Measurements from ENCODE around the gene NCOA1.
"Not testable (repeated sequence)": the region's sequence is repeated elsewhere in the genome, so short reads cannot be mapped to it uniquely, and the experiment has no call there.

Gene NCOA1

DNA sequence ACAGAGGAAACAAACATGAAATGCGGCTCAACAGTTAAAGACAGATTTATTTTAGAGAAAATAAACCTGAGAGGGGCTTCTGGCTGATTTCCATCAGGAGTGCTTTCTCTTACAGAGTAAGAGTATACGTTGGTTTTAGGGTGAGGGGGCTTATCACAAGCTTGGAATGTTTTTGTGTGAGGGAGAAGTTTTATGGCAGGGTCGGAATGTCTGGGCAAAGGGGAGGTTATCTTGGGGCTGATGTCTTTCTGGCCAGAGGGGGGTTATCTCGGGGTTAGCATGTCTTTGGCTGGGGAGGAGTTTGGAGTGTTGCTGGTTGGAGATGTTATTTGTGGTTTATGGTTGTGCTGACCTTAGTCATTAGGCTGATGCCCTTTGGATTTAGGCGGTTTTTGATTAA, 280.0 kb downstream of the NCOA1 start:
- in situ Hi-C loops (cut with HindIII; ENCODE audit: low sequenced_read_pairs), result no loop called here

GRCh38 chr2:24771764-24772586, 280.9 kb downstream of the NCOA1 start:
- in situ Hi-C loops (cut with HindIII; ENCODE audit: low sequenced_read_pairs), result no loop called here

- in situ Hi-C loops (cut with HindIII; ENCODE audit: low sequenced_read_pairs), result no loop called here
Measured at GRCh38 chr2:24774373-24774772, 283.3 kb downstream of the NCOA1 start.

DNA sequence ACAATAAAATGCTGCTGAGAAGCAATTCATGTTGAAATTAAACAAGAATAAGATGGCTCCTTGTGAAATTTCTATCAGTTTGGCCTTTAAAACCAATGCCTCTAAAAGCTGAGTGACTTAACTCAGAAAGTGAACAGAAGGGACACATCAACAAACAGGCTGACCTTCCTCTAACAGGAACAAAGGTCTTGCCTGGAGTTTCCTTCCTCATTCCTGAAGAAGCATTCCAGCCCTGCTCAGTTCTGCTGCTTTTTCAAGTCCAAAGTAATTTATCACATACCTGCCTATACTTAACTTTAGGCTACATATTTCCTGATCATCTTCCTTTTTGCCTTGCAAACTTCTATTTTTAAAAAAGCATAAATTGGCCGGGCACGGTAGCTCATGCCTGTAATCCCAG, 288.1 kb downstream of the NCOA1 start:
- in situ Hi-C loops (cut with HindIII; ENCODE audit: low sequenced_read_pairs), result no loop called here

GRCh38 chr2:24783641-24784040, 292.6 kb downstream of the NCOA1 start:
- in situ Hi-C loops (cut with HindIII; ENCODE audit: low sequenced_read_pairs), result no loop called here

DNA sequence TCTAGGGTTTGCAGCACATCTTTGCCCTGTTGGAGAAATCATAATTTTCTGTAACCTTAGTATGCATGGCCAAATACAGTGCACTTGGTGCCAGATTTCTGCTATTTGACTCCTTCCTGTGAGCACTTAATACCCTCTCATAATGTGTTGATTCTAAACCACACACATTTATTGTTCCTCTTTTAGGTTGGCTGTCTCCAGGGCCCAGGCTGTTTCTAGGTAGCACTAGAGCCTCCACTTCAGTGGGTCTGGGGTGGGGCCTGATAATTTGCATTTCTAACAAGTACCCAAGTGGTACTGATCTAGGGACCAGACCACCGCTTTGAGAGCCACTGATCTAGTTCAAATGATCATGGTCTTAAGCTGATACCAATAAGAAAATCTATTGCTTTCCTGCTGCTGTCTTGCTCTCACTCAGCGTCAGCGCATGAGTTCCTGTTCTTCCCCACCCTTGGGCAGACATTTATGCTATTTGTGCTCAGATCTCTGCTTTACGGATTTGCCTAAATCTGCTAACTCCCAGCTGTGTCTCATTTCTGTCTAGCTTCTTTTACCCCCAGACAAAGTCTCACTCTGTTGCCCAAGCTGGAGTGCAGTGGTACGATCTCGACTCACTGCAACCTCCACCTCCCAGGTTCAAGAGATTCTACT, 294.7 kb downstream of the NCOA1 start:
- in situ Hi-C loops (cut with HindIII; ENCODE audit: low sequenced_read_pairs), result no loop called here

- in situ Hi-C loops (cut with HindIII; ENCODE audit: low sequenced_read_pairs), result no loop called here
Measured at GRCh38 chr2:24787532-24787931, 296.5 kb downstream of the NCOA1 start.

DNA sequence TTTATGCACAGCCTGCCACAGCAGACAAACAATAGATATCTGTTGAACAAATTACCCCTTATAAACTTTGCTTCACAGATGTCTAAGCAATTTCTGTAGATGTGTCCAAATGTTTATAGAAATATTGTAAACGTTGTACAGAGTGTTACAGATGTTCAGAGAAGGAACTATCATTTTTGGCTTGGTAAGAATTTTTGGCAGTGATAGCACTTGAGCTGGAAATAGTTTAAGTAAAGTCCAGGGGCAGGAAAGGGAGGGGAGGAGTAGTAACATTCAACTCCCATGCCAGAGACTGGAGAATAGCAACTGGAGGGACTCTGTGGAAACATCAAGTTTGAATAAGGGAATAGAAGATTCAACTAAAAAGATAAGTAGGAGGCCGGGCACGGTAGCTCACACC, 297.8 kb downstream of the NCOA1 start:
- in situ Hi-C loops (cut with HindIII; ENCODE audit: low sequenced_read_pairs), result no loop called here

- in situ Hi-C loops (cut with HindIII; ENCODE audit: low sequenced_read_pairs), result no loop called here
Measured at GRCh38 chr2:24791452-24791851, 300.4 kb downstream of the NCOA1 start.

DNA sequence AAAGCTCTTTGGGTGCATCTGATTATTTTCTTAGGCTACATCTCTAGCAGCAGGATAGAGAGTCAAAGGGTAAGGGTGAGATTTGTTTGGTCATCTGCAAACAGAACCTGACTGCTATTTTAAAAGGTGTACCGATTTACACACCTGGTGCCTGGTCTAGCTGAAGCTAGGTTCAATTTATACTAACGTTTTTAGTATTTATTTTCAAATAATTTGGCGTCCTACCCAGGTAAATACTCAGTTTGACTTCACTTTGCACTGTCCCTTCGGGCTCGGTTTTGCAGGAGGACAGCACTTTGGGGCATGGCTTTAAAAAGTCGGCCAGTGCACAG, 301.5 kb downstream of the NCOA1 start:
- in situ Hi-C loops (cut with HindIII; ENCODE audit: low sequenced_read_pairs), result no loop called here

- in situ Hi-C loops (cut with HindIII; ENCODE audit: low sequenced_read_pairs), result no loop called here
Measured at GRCh38 chr2:24792874-24793760, 302.1 kb downstream of the NCOA1 start, which contains the start of the genes CENPO and PTRHD1. CENPO (plus strand) TSS chr2:24793425; CDS start chr2:24793920, 495 bp downstream. PTRHD1 (minus strand) TSS chr2:24793391; CDS start chr2:24793377, 14 bp downstream.

DNA sequence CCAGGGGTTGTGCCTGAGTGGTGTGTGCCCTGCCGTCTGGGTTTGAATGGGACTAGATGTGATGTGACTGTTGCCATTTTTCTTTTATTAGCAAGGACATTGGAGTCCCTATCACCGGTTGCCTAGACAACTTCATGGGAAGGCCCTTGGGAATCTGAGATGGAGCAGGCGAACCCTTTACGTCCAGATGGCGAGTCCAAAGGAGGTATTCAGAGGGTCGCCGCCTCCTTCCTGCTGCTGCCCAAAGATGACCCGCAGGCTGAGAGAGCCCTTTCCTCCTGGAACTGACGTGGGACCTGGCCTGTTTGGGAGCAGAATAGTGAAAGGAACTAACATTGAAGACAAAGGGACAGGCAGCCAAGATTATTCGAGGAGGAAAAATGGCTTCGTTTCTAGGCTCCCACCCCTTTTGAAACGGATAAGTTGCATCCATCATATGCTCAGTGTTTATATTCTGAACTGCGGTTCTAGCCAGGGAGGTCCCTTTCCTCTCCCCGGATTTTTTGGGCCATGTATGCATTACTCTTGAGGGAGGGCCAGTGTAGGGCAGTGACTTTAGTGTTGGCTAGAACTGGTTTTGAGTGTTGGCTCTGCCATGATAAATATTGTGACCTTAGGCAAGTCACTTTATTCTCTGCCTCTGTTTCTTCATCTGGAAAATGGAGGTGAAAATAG, 302.8 kb downstream of the NCOA1 start:
- in situ Hi-C loops (cut with HindIII; ENCODE audit: low sequenced_read_pairs), result no loop called here

DNA sequence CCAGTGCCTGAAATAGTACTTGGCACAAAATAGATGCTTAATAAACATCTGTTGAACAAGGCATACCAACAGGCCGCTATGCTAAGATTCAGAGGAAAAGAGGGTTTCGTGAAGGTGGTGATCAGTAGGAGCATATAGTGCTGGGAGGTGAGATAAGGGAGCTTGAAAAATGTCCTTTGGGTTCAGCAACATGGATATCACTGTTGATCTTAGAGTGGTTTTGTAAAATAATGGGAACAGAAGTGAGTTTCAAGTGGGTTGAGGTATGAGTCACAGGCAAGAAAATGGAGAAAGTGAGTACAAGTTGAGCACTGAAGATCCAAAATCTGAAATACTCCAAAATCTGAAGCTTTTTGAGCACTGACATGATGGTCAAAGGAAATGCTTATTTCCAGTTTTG, 306.6 kb downstream of the NCOA1 start:
- in situ Hi-C loops (cut with HindIII; ENCODE audit: low sequenced_read_pairs), result no loop called here

GRCh38 chr2:24800487-24800886, 309.4 kb downstream of the NCOA1 start:
- in situ Hi-C loops (cut with HindIII; ENCODE audit: low sequenced_read_pairs), result not testable (repeated sequence)

DNA sequence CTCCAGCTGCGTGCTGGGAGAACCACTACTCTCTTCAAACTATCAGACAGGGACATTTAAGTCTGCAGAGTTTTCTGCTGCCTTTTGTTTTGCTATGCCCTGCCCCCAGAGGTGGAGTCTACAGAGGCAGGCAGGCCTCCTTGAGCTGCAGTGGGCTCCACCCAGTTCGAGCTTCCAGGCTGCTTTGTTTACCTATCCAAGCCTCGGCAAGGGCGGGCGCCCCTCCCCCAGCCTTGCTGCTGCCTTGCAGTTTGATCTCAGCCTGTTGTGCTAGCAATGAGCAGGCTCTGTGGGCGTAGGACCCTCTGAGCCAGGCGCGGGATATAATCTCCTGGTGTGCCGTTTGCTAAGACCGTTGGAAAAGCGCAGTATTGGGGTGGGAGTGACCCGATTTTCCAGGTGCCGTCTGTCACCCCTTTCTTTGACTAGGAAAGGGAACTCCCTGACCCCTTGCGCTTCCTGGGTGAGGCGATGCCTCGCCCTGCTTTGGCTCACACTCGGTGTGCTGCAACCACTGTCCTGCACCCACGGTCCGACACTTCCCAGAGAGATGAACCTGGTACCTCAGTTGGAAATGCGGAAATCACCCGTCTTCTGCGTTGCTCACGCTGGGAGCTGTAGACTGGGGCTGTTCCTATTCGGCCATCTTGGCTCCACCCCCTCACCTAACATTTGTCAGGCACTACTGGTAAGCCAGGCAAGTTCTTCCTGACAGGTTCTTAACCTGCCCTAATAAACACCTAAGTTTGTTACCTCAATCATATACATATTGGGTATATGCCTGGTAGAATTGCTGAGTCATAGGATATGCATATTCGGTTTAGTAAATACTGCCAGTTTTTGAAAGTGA, 315.0 kb downstream of the NCOA1 start:
- in situ Hi-C loops (cut with HindIII; ENCODE audit: low sequenced_read_pairs), result not testable (repeated sequence)

GRCh38 chr2:24806661-24807036, 315.6 kb downstream of the NCOA1 start:
- in situ Hi-C loops (cut with HindIII; ENCODE audit: low sequenced_read_pairs), result no loop called here

GRCh38 chr2:24809316-24810007, 318.4 kb downstream of the NCOA1 start:
- in situ Hi-C loops (cut with HindIII; ENCODE audit: low sequenced_read_pairs), result loop anchor here (10.0 kb wide), 1 partner anchor 85 kb away; no protein-coding TSS in a partner anchor

- in situ Hi-C loops (cut with HindIII; ENCODE audit: low sequenced_read_pairs), result loop anchor here (10.0 kb wide), 1 partner anchor 81 kb away; no protein-coding TSS in a partner anchor
Measured at GRCh38 chr2:24813691-24814137, 322.7 kb downstream of the NCOA1 start.

DNA sequence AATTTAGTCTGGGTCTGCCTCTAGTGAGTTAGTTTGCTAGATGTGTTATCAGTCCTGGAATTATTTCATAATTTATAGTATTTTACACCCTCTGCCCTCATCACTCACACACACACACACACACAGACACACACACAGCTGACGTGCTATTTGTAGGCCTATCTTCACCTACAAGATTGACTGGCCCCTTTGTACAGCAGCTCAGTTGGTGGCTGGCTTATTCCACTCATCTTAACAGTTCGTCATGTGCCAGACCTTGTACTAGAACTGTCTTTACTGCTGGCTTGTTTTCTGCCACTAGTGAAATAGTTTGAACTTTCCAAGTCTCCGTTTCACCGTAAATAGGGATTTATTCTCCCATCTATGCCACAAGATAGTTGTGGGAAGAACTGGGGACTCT, 323.5 kb downstream of the NCOA1 start:
- in situ Hi-C loops (cut with HindIII; ENCODE audit: low sequenced_read_pairs), result loop anchor here (10.0 kb wide), 1 partner anchor 80 kb away; no protein-coding TSS in a partner anchor

All from endothelial cell of hepatic sinusoid (primary cell).